Mesothelial cell of epicardium (in vitro differentiated cells): ENCODE results near the gene CDCA7. TPM values are rescaled to one million over a fixed set of nuclear protein-coding genes. Genes with fewer than 3 reads are reported as not detected.

Experiments used
- DNase-seq, 2 experiments: peaks; one replicate each; pipeline ENCODE4 v3.0.0; 2021; ENCODE audit warnings: low spot score in 2 of 2; ENCODE audit not compliant: unreplicated experiment in 2 of 2
- H3K27ac Mint-ChIP-seq: 2 replicates; pipeline ENCODE4 v1.8.0; 2021; ENCODE audit warnings: mixed read lengths
- H3K27me3 Mint-ChIP-seq: 2 replicates; pipeline ENCODE4 v1.8.0; 2021; ENCODE audit warnings: low read depth, mixed read lengths
- H3K36me3 Mint-ChIP-seq: 2 replicates; pipeline ENCODE4 v1.8.0; 2021; ENCODE audit warnings: mixed read lengths
- H3K4me1 Mint-ChIP-seq: 2 replicates; pipeline ENCODE4 v1.8.0; 2021; ENCODE audit warnings: mixed read lengths
- H3K4me3 Mint-ChIP-seq: 2 replicates; pipeline ENCODE4 v1.8.0; 2021; ENCODE audit warnings: mild to moderate bottlenecking, moderate library complexity, mixed read lengths
- H3K9me3 Mint-ChIP-seq: 2 replicates; pipeline ENCODE4 v1.8.0; 2021; ENCODE audit warnings: mixed read lengths
- total RNA-seq: library from RNA; stranded (reverse); gene quantifications from 3 replicates; pipeline ENCODE4 v1.2.1, GENCODE V29; 2021
- TF ChIP-seq, protein P1 (sequence below): fragments of 200-600 bp; sonication (generic); IDR thresholded peaks from one replicate; pipeline ENCODE4 v1.5.0; 2021; ENCODE audit warnings: antibody characterized with exemption; ENCODE audit not compliant: unreplicated experiment

The CDCA7 gene
- total RNA-seq, 1 donor from 2014 or later = 20.2 TPM

- Mint-ChIP-seq H3K27me3 (peaks cover 48% of the 10 kb centered on the region), H3K4me1 (peaks cover 27% of the 10 kb centered on the region), H3K36me3 (no peaks in the 10 kb centered on the region), H3K9me3 (no peaks in the 10 kb centered on the region), H3K27ac (no peak overlapping the region), H3K4me3 (no peak overlapping the region)
- TF ChIP-seq, protein P1, sequence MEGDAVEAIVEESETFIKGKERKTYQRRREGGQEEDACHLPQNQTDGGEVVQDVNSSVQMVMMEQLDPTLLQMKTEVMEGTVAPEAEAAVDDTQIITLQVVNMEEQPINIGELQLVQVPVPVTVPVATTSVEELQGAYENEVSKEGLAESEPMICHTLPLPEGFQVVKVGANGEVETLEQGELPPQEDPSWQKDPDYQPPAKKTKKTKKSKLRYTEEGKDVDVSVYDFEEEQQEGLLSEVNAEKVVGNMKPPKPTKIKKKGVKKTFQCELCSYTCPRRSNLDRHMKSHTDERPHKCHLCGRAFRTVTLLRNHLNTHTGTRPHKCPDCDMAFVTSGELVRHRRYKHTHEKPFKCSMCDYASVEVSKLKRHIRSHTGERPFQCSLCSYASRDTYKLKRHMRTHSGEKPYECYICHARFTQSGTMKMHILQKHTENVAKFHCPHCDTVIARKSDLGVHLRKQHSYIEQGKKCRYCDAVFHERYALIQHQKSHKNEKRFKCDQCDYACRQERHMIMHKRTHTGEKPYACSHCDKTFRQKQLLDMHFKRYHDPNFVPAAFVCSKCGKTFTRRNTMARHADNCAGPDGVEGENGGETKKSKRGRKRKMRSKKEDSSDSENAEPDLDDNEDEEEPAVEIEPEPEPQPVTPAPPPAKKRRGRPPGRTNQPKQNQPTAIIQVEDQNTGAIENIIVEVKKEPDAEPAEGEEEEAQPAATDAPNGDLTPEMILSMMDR = no peak
- no peak for DNase-seq
Observed at GRCh38 chr2:173397539-173397938, 42.9 kb downstream of the CDCA7 start.

DNA sequence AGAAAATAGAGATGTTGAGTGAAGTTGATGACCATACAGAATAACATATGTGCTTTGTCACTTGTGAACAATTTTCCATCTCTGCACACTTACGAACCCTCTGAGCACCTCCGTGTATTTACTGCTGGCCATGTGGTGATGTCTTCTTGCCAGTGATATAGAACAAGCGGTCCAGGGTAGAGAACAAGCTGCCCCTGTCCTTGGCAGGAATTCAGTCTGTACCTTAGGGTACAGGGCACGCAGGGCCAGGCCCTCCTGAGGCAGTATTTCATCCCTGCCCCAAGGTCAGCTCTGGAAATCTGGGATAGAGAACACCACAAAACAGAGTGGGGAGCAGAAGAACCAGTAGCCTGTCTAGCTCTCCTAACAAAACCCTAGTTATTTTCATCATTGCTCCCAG, 44.6 kb downstream of the CDCA7 start:
- Mint-ChIP-seq H3K4me1 (peaks cover 25% of the 10 kb centered on the region), H3K9me3 (no peaks in the 10 kb centered on the region), H3K4me3 (no peak overlapping the region), H3K36me3 (no peaks in the 10 kb centered on the region), H3K27me3 (peaks cover 57% of the 10 kb centered on the region), H3K27ac (no peak overlapping the region)
- TF ChIP-seq, protein P1 = no peak
- DNase-seq = no peak

- Mint-ChIP-seq H3K9me3 (no peaks in the 10 kb centered on the region), H3K27me3 (peaks cover 63% of the 10 kb centered on the region), H3K4me3 (no peak overlapping the region), H3K36me3 (no peaks in the 10 kb centered on the region), H3K4me1 (peaks cover 17% of the 10 kb centered on the region), H3K27ac (no peak overlapping the region)
- TF ChIP-seq, protein P1 = no peak
- no peak for DNase-seq
Observed at GRCh38 chr2:173400760-173401159, 46.1 kb downstream of the CDCA7 start.

DNA sequence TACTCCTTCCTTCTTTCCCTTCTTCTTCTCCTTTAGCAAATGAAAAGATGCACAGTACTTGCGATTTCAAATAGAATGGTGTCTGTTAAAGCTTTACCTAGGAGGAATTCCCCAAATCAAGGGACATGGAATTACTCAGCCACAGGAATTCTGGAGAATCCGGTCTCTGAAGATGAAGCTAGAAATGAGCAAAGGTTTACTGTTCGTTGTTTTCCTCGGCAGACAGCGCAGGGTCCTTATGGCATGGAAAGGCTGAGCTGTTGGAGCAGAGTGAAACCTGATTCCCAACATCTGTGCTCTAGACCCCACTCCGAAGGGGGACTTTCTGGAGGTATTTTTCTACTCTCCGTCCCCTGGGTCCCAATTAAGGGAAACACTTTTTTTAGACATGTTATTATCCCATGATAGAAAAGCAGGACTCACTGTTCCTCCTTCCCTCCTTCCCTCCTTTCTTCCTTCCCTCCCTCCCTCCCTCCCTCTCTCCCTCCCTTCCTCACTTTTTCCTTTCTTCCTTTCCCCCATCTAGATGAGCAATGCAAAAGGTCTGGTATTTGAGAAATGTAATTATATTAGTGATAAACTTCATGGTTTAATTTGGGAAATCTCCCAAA, 47.1 kb downstream of the CDCA7 start:
- TF ChIP-seq, protein P1 = no peak
- Mint-ChIP-seq H3K4me3 (peak overlapping the region; percentile 63), H3K36me3 (no peaks in the 10 kb centered on the region), H3K4me1 (peaks cover 17% of the 10 kb centered on the region), H3K27ac (peak overlapping the region; percentile 65), H3K27me3 (peaks cover 69% of the 10 kb centered on the region), H3K9me3 (no peaks in the 10 kb centered on the region)
- DNase-seq = no peak

DNA sequence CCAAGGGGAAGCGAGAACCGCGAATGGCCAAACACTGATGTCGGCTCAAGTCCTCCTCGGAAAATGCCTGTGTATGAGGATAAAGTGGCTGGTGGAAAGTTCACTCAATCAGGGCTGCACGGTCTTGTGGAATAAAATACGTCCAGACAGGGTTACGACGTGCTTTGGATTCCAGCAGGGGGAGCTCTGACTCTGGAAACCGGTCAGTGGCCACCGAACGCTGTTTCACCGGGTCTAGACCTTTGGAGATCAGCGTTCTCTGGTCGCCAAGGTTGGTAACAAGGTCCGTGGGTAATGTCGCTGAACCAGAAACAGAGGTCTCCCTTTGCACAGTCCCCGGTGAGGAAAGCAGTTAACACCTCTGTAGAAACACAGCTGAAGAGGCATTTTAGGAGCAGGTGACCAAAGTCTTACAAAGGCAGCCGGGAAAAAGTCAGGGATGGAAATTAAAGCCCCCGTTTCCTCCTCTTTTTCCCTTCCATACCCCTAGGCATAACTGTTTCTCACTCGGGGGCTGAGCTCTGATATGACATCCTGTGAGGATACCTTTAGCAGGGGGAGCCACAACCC, 47.8 kb downstream of the CDCA7 start:
- Mint-ChIP-seq H3K27me3 (peaks cover 70% of the 10 kb centered on the region), H3K36me3 (no peaks in the 10 kb centered on the region), H3K9me3 (no peaks in the 10 kb centered on the region), H3K4me1 (peaks cover 17% of the 10 kb centered on the region), H3K27ac (peak overlapping the region; percentile 65), H3K4me3 (peak overlapping the region; percentile 63)
- TF ChIP-seq, protein P1 = peak; percentile 73
- DNase-seq = peak; percentile 53 to 85
